GM19372 (cell line): ENCODE results near the gene SIM1.

ENCODE experiments used
- ATAC-seq: cut with Tn5 transposase; IDR thresholded peaks from one replicate; pipeline ENCODE4 v1.9.1; 2021; ENCODE audit warnings: mild to moderate bottlenecking, low read depth, moderate library complexity; ENCODE audit not compliant: unreplicated experiment

The SIM1 gene

GRCh38 chr6:100464903-100465700, at the start of gene SIM1:
SIM1 (minus strand) TSS chr6:100464921; CDS start chr6:100463468, 1,453 bp downstream.
- no peak for ATAC-seq

GRCh38 chr6:100512203-100512862, 47.6 kb upstream of the SIM1 start:
- no peak for ATAC-seq

- ATAC-seq, result no peak
Observed at GRCh38 chr6:100509101-100509500, 44.4 kb upstream of the SIM1 start.

- no peak for ATAC-seq
Observed at GRCh38 chr6:100506651-100507050, 41.9 kb upstream of the SIM1 start.

- ATAC-seq, result no peak
Observed at GRCh38 chr6:100504786-100505737, 40.3 kb upstream of the SIM1 start.

GRCh38 chr6:100503043-100503705, 38.5 kb upstream of the SIM1 start:
- no peak for ATAC-seq

- ATAC-seq, result no peak
Observed at GRCh38 chr6:100493206-100493888, 28.6 kb upstream of the SIM1 start.

- ATAC-seq, result no peak
Observed at GRCh38 chr6:100491952-100492670, 27.4 kb upstream of the SIM1 start.

GRCh38 chr6:100490065-100490464, 25.3 kb upstream of the SIM1 start:
- no peak for ATAC-seq

- no peak for ATAC-seq
Observed at GRCh38 chr6:100488244-100488643, 23.5 kb upstream of the SIM1 start.

GRCh38 chr6:100487638-100488037, 22.9 kb upstream of the SIM1 start:
- no peak for ATAC-seq

GRCh38 chr6:100485268-100485667, 20.5 kb upstream of the SIM1 start:
- no peak for ATAC-seq

- ATAC-seq, result peak; percentile 47
Observed at GRCh38 chr6:100484474-100484873, 19.8 kb upstream of the SIM1 start.

- no peak for ATAC-seq
Observed at GRCh38 chr6:100482698-100483097, 18.0 kb upstream of the SIM1 start.

- ATAC-seq, result peak; percentile 47
Observed at GRCh38 chr6:100479179-100480035, 14.7 kb upstream of the SIM1 start.

- ATAC-seq, result peak; percentile 52
Observed at GRCh38 chr6:100475554-100476320, 11.0 kb upstream of the SIM1 start.

GRCh38 chr6:100473182-100473581, 8.5 kb upstream of the SIM1 start:
- ATAC-seq, result no peak
